ENCODE data around the gene THSD7A.

DNA sequence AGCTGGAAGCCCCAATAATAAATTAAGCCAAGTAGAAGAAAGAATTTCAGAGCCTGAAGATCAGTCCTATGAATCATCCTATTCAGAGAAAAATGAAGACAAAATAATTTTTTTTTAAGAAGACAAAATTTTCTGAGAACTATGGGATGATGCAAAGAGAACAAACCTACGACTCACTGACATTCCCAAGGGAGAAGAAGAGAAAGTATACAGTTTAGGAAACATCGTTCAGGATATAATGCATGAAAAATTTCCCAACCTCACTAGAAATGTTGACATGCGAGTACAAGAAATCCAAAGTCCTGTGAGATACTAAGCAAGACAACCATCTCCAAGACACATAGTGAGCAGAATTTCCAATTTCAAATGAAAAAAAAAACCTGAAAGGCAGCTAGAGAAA is 150.5 kb downstream of the THSD7A start:
- TF ChIP-seq POLR2AphosphoS5 (IDR thresholded peaks at IDR 0.05; ENCODE audit: low read depth, low read length), result no peak
- TF ChIP-seq REST (IDR thresholded peaks at IDR 0.05; ENCODE audit: insufficient read depth in 1 of 2, low read depth in 2 of 2, low read length in 2 of 2), result no peak
- TF ChIP-seq TAF1 (IDR thresholded peaks at IDR 0.05; ENCODE audit: borderline replicate concordance, insufficient read depth, low read length), result no peak
- no peak for TF ChIP-seq SIN3A (IDR thresholded peaks at IDR 0.05; ENCODE audit: borderline replicate concordance, insufficient read depth, low read length)
- TF ChIP-seq FOXP2 (optimal IDR thresholded peaks at IDR 0.05; ENCODE audit: borderline replicate concordance, extremely low read depth, extremely low read length, insufficient read depth), result no peak
